Trophoblast cell (in vitro differentiated cells and primary cell): Measurements from ENCODE around the gene DNAJB6.

Experiments used
- DNase-seq, 2 donors: peaks; one replicate each; pipeline ENCODE4 v3.0.0-alpha.2; 2016
- H2AFZ ChIP-seq: 2 replicates; pipeline ENCODE4 v1.6.1; 2013; ENCODE audit warnings: low read length, moderate library complexity, mild to moderate bottlenecking; ENCODE audit not compliant: insufficient read depth, poor library complexity
- H2AK5ac ChIP-seq: 2 replicates; pipeline ENCODE4 v1.6.1; 2013; ENCODE audit warnings: mild to moderate bottlenecking, low read length
- H2BK120ac ChIP-seq: 2 replicates; pipeline ENCODE4 v1.6.1; 2013; ENCODE audit warnings: low read length, mild to moderate bottlenecking, moderate library complexity; ENCODE audit not compliant: insufficient read depth, poor library complexity
- H2BK12ac ChIP-seq: 2 replicates; pipeline ENCODE4 v1.6.1; 2013; ENCODE audit warnings: mild to moderate bottlenecking, low read length, moderate library complexity
- H2BK5ac ChIP-seq: 2 replicates; pipeline ENCODE4 v1.6.1; 2013; ENCODE audit warnings: low read length, low read depth, moderate library complexity, mild to moderate bottlenecking; ENCODE audit not compliant: poor library complexity
- H3K14ac ChIP-seq: 2 replicates; pipeline ENCODE4 v1.6.1; 2013; ENCODE audit warnings: mild to moderate bottlenecking, low read length
- H3K18ac ChIP-seq: 2 replicates; pipeline ENCODE4 v1.6.1; 2013; ENCODE audit warnings: mild to moderate bottlenecking, low read length
- H3K23ac ChIP-seq: 2 replicates; pipeline ENCODE4 v1.6.1; 2013; ENCODE audit warnings: low read length
- H3K27ac ChIP-seq: 2 replicates; pipeline ENCODE4 v1.5.1; 2013; ENCODE audit warnings: low read depth, mild to moderate bottlenecking, inconsistent platforms, low read length, moderate library complexity
- H3K27me3 ChIP-seq: 2 replicates; pipeline ENCODE4 v1.6.1; 2013; ENCODE audit warnings: inconsistent platforms, mild to moderate bottlenecking, low read length, moderate library complexity; ENCODE audit not compliant: insufficient read depth
- H3K36me3 ChIP-seq, 2 experiments: 1 replicate in 1 of 2; 2 replicates in 1 of 2; pipeline ENCODE4 v1.6.1; 2013; ENCODE audit warnings: low read length in 2 of 2, mild to moderate bottlenecking in 2 of 2, moderate library complexity in 1 of 2; ENCODE audit not compliant: insufficient read depth in 2 of 2, control insufficient read depth in 1 of 2
- H3K4ac ChIP-seq: 2 replicates; pipeline ENCODE4 v1.6.1; 2013; ENCODE audit warnings: low read depth, mild to moderate bottlenecking, low read length, moderate library complexity
- H3K4me1 ChIP-seq, 2 experiments: 1 replicate in 1 of 2; 2 replicates in 1 of 2; pipeline ENCODE4 v1.6.1; 2013; ENCODE audit warnings: low read length in 2 of 2, mild to moderate bottlenecking in 2 of 2, moderate library complexity in 1 of 2; ENCODE audit not compliant: insufficient read depth in 2 of 2, control insufficient read depth in 1 of 2
- H3K4me2 ChIP-seq: 2 replicates; pipeline ENCODE4 v1.6.1; 2013; ENCODE audit warnings: inconsistent platforms, mild to moderate bottlenecking, low read length, moderate library complexity
- H3K4me3 ChIP-seq: 2 replicates; pipeline ENCODE4 v1.5.1; 2013; ENCODE audit warnings: mild to moderate bottlenecking, low read depth, low read length, inconsistent platforms
- H3K79me1 ChIP-seq: one replicate; pipeline ENCODE4 v1.6.1; 2013; ENCODE audit warnings: low read length
- H3K79me2 ChIP-seq: 2 replicates; pipeline ENCODE4 v1.6.1; 2013; ENCODE audit warnings: low read length, mild to moderate bottlenecking; ENCODE audit not compliant: control insufficient read depth, insufficient read depth, poor library complexity
- H3K9ac ChIP-seq: 2 replicates; pipeline ENCODE4 v1.6.1; 2013; ENCODE audit warnings: mild to moderate bottlenecking, low read length
- H3K9me3 ChIP-seq: 2 replicates; pipeline ENCODE4 v1.6.1; 2013; ENCODE audit warnings: low read depth, mild to moderate bottlenecking, control low read depth, inconsistent platforms, low read length; ENCODE audit not compliant: insufficient read depth
- H4K12ac ChIP-seq: 2 replicates; pipeline ENCODE4 v1.6.1; 2013; ENCODE audit warnings: low read depth, mild to moderate bottlenecking, low read length, moderate library complexity
- H4K8ac ChIP-seq: 2 replicates; pipeline ENCODE4 v1.6.1; 2013; ENCODE audit warnings: low read depth, mild to moderate bottlenecking, low read length, moderate library complexity
- H4K91ac ChIP-seq: one replicate; pipeline ENCODE4 v1.6.1; 2013; ENCODE audit warnings: low read depth, mild to moderate bottlenecking, low read length, moderate library complexity
- WGBS: extraction: QIAGEN DNeasy Blood & Tissue Kit; methylation state at CpG from one replicate; pipeline ENCODE4 v1.1.7; 2013; ENCODE audit warnings: missing lambda C conversion rate; ENCODE audit not compliant: insufficient read length, insufficient coverage; ENCODE audit errors: extremely low coverage; 5-methylcytosine and 5-hydroxymethylcytosine counted together

Gene DNAJB6

GRCh38 chr7:157432541-157432956 lies 95.7 kb downstream of the DNAJB6 start:
- H3K27ac ChIP-seq, result no peak overlapping the region
- H3K9me3 ChIP-seq, result peaks cover 9% of the 10 kb centered on the region
- no peaks in the 10 kb centered on the region for H3K4me1 ChIP-seq
- no CpG with 5 or more reads among the region's 17 CpGs for WGBS
- no peak overlapping the region for H4K12ac ChIP-seq
- no peak overlapping the region for H3K18ac ChIP-seq
- H2AFZ ChIP-seq, result no peak overlapping the region
- H2BK12ac ChIP-seq, result no peak overlapping the region
- H3K36me3 ChIP-seq, result no peaks in the 10 kb centered on the region
- no peak overlapping the region for H4K91ac ChIP-seq
- H2BK120ac ChIP-seq, result no peak overlapping the region
- H3K4ac ChIP-seq, result no peak overlapping the region
- no peaks in the 10 kb centered on the region for H3K27me3 ChIP-seq
- no peak overlapping the region for H2AK5ac ChIP-seq
- H4K8ac ChIP-seq, result no peak overlapping the region
- no peak overlapping the region for H2BK5ac ChIP-seq
- H3K23ac ChIP-seq, result no peak overlapping the region
- H3K14ac ChIP-seq, result no peak overlapping the region
- peak in 1 of 2 donors; percentile 29 for DNase-seq
- no peak overlapping the region for H3K9ac ChIP-seq
- H3K79me2 ChIP-seq, result no peaks in the 10 kb centered on the region
- peak overlapping the region; percentile 7 for H3K4me2 ChIP-seq
- H3K79me1 ChIP-seq, result no peaks in the 10 kb centered on the region
- H3K4me3 ChIP-seq, result no peak overlapping the region

GRCh38 chr7:157432957-157433576 lies 96.3 kb downstream of the DNAJB6 start:
- DNase-seq, result peak in 1 of 2 donors; percentile 64
- Histone ChIP-seq H3K18ac (no peak overlapping the region), H3K9ac (no peak overlapping the region), H3K4me3 (peak overlapping the region; percentile 38), H4K91ac (no peak overlapping the region), H3K79me1 (no peaks in the 10 kb centered on the region), H3K36me3 (no peaks in the 10 kb centered on the region), H3K9me3 (peaks cover 7% of the 10 kb centered on the region), H2AFZ (no peak overlapping the region), H4K8ac (no peak overlapping the region), H3K14ac (no peak overlapping the region), H3K4me2 (peak overlapping the region; percentile 7), H3K23ac (peak overlapping the region; percentile 13), H3K27ac (no peak overlapping the region), H2BK5ac (no peak overlapping the region), H3K27me3 (no peaks in the 10 kb centered on the region), H3K4ac (no peak overlapping the region), H2BK120ac (no peak overlapping the region), H3K79me2 (no peaks in the 10 kb centered on the region), H3K4me1 (no peaks in the 10 kb centered on the region), H2AK5ac (no peak overlapping the region), H4K12ac (no peak overlapping the region), H2BK12ac (no peak overlapping the region)
- WGBS, result no CpG with 5 or more reads among the region's 18 CpGs

- H3K79me2 ChIP-seq, result no peaks in the 10 kb centered on the region
- no peak overlapping the region for H3K4me3 ChIP-seq
- no CpG with 5 or more reads among the region's 12 CpGs for whole genome bisulfite sequencing
- no peak overlapping the region for H2BK12ac ChIP-seq
- H2BK120ac ChIP-seq, result no peak overlapping the region
- no peaks in the 10 kb centered on the region for H3K79me1 ChIP-seq
- H3K4me2 ChIP-seq, result no peak overlapping the region
- H4K12ac ChIP-seq, result no peak overlapping the region
- no peak overlapping the region for H4K8ac ChIP-seq
- H3K18ac ChIP-seq, result no peak overlapping the region
- peaks cover 7% of the 10 kb centered on the region for H3K9me3 ChIP-seq
- no peak for DNase-seq
- H2AK5ac ChIP-seq, result no peak overlapping the region
- H3K4ac ChIP-seq, result no peak overlapping the region
- no peak overlapping the region for H2AFZ ChIP-seq
- no peak overlapping the region for H3K9ac ChIP-seq
- no peak overlapping the region for H3K27ac ChIP-seq
- peak overlapping the region; percentile 8 for H3K23ac ChIP-seq
- H3K4me1 ChIP-seq, result no peaks in the 10 kb centered on the region
- H4K91ac ChIP-seq, result no peak overlapping the region
- H3K14ac ChIP-seq, result no peak overlapping the region
- H2BK5ac ChIP-seq, result no peak overlapping the region
- H3K27me3 ChIP-seq, result no peaks in the 10 kb centered on the region
- H3K36me3 ChIP-seq, result no peaks in the 10 kb centered on the region
These were observed 96.8 kb downstream of the DNAJB6 start for GRCh38 chr7:157433628-157434027.

GRCh38 chr7:157434231-157434630 lies 97.4 kb downstream of the DNAJB6 start:
- Histone ChIP-seq H3K4me3 (no peak overlapping the region), H4K91ac (no peak overlapping the region), H3K23ac (no peak overlapping the region), H2AFZ (no peak overlapping the region), H3K27ac (no peak overlapping the region), H3K18ac (no peak overlapping the region), H4K8ac (no peak overlapping the region), H2BK12ac (no peak overlapping the region), H3K9me3 (peaks cover 12% of the 10 kb centered on the region), H3K27me3 (no peaks in the 10 kb centered on the region), H2BK5ac (no peak overlapping the region), H3K4me1 (no peaks in the 10 kb centered on the region), H2AK5ac (no peak overlapping the region), H3K4me2 (no peak overlapping the region), H3K79me2 (no peaks in the 10 kb centered on the region), H3K14ac (no peak overlapping the region), H3K36me3 (no peaks in the 10 kb centered on the region), H4K12ac (no peak overlapping the region), H3K4ac (no peak overlapping the region), H3K9ac (no peak overlapping the region), H3K79me1 (no peaks in the 10 kb centered on the region), H2BK120ac (no peak overlapping the region)
- no peak for DNase-seq
- WGBS, result no CpG with 5 or more reads among the region's 15 CpGs
